ENCODE measurements around the gene HSPA12B. TPM values are rescaled to one million over a fixed set of nuclear protein-coding genes. Genes with fewer than 3 reads are reported as not detected.
A peak's percentile ranks its signal among the peaks of the same experiment; 100 is the strongest.

HSPA12B gene
- total and polyA plus RNA-seq, 2 donors from 2014 or later = 8.7 to 18.9 TPM

DNA sequence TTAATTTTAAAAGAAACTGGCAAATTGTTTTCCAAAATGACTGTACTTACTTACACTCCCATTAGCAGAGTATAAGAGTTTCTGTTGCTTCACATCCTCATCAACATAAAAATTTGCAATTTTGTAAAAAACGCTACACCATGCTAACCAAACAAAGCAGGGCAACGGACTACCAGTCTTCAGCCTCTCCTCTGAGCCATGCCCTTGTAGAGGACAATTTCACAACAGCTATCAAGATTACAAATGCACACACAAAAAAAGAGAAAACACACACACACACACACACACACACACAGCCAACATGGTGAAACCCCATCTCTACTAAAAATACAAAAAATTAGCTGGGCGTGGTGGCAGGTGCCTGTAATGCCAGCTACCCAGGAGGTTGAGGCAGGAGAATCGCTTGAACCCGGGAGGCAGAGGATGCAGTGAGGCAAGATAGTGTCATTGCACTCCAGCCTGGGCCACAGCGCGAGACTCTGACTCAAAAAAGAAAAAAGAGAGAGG, 39.1 kb downstream of the HSPA12B start:
- intact Hi-C loops (cut with DNase I) = no loop called here
- no peak overlapping the region for H3K4me3 ChIP-seq (ENCODE audit: low read length in 3 of 3)
- FAIRE-seq (no peak), DNase-seq (no peak)
- H3K4me1 ChIP-seq (ENCODE audit: control insufficient read depth in 2 of 3, insufficient read depth in 2 of 3, low read depth in 1 of 3, low read length in 3 of 3) = peaks cover 0 to 11% (median 3%) of the 10 kb centered on the region in 3 donors
- H3K9me3 ChIP-seq (ENCODE audit: control insufficient read depth in 2 of 3, insufficient read depth in 1 of 3, low read length in 3 of 3) = no peaks in the 10 kb centered on the region
- TF ChIP-seq, protein P1, sequence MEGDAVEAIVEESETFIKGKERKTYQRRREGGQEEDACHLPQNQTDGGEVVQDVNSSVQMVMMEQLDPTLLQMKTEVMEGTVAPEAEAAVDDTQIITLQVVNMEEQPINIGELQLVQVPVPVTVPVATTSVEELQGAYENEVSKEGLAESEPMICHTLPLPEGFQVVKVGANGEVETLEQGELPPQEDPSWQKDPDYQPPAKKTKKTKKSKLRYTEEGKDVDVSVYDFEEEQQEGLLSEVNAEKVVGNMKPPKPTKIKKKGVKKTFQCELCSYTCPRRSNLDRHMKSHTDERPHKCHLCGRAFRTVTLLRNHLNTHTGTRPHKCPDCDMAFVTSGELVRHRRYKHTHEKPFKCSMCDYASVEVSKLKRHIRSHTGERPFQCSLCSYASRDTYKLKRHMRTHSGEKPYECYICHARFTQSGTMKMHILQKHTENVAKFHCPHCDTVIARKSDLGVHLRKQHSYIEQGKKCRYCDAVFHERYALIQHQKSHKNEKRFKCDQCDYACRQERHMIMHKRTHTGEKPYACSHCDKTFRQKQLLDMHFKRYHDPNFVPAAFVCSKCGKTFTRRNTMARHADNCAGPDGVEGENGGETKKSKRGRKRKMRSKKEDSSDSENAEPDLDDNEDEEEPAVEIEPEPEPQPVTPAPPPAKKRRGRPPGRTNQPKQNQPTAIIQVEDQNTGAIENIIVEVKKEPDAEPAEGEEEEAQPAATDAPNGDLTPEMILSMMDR (IDR thresholded peaks at IDR 0.05; ENCODE audit: borderline replicate concordance, extremely low read depth, insufficient read depth) = no peak
- no peaks in the 10 kb centered on the region for H3K27me3 ChIP-seq (ENCODE audit: control insufficient read depth, insufficient read depth, low read length)
- no peak overlapping the region for H3K27ac ChIP-seq (ENCODE audit: low read depth in 2 of 2, low read length in 2 of 2)
- no peak overlapping the region for H3K9ac ChIP-seq (ENCODE audit: low read length in 3 of 3)
- H3K36me3 ChIP-seq (ENCODE audit: control insufficient read depth in 2 of 3, insufficient read depth in 3 of 3, low read length in 3 of 3) = no peaks in the 10 kb centered on the region

DNA sequence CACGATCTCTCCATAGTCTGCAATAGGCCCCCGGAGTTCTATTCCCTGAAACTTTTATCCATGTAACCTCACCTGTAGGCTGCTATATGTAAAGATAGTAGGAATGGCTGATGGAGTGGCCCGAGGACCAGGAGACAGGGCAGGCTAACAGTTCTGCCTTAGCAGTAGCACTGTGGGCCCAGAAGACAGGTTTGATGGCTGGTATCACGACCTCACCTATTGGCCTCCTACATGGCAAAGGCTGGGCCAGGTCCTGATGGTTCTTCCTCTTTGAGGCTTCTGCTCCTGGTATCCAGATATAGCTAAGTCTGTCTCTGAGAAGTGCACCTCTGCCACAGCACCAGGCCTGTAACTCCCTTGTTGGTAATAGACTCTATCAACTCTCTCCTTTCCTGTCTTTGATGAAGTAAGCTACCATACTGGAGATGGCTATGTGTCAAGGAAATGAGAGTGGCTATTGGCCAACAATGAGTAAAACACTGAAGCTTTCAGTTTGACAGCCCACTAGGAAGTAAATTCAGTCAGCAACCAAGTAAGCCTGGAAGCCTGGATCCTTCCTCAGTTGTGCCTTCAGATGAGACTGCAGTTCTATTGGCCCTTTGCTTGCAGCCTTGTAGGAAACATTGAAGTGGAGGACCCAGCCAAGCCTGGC, 43.1 kb downstream of the HSPA12B start:
- no peak for FAIRE-seq
- H3K4me1 ChIP-seq (ENCODE audit: control insufficient read depth in 2 of 3, insufficient read depth in 2 of 3, low read depth in 1 of 3, low read length in 3 of 3) = peaks cover 0 to 13% (median 5%) of the 10 kb centered on the region in 3 donors
- intact Hi-C loops (cut with DNase I) = no loop called here
- no peak for DNase-seq
- no peak overlapping the region for H3K9ac ChIP-seq (ENCODE audit: low read length in 3 of 3)
- no peak overlapping the region for H3K27ac ChIP-seq (ENCODE audit: low read depth in 2 of 2, low read length in 2 of 2)
- no peaks in the 10 kb centered on the region for H3K27me3 ChIP-seq (ENCODE audit: control insufficient read depth, insufficient read depth, low read length)
- H3K9me3 ChIP-seq (ENCODE audit: control insufficient read depth in 2 of 3, insufficient read depth in 1 of 3, low read length in 3 of 3) = no peaks in the 10 kb centered on the region
- no peak overlapping the region for H3K4me3 ChIP-seq (ENCODE audit: low read length in 3 of 3)
- H3K36me3 ChIP-seq (ENCODE audit: control insufficient read depth in 2 of 3, insufficient read depth in 3 of 3, low read length in 3 of 3) = no peaks in the 10 kb centered on the region
- TF ChIP-seq, protein P1 (IDR thresholded peaks at IDR 0.05; ENCODE audit: borderline replicate concordance, extremely low read depth, insufficient read depth) = no peak

DNA sequence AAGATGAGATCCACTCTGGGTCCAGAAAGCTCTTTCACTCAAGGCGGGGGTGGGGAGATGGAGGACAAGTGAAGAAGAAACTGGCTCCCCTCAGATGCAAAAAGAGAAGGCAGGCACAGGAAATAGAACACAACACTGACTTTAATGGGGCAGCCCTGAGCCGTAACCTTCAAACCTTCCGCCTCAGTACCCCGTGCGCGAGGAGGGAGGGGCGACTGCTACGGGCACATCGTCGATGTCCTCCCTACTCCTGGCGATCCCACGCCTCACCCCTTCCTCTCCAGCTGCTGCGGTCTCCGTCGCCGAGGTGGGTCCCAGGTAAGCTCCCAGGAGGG, 44.9 kb downstream of the HSPA12B start:
- Histone ChIP-seq H3K36me3 (ENCODE audit: control insufficient read depth in 2 of 3, insufficient read depth in 3 of 3, low read length in 3 of 3) (no peaks in the 10 kb centered on the region), H3K4me3 (ENCODE audit: low read length in 3 of 3) (peak overlapping the region; percentile 42 to 69 (median 61)), H3K27ac (ENCODE audit: low read depth in 2 of 2, low read length in 2 of 2) (no peak overlapping the region), H3K27me3 (ENCODE audit: control insufficient read depth, insufficient read depth, low read length) (no peaks in the 10 kb centered on the region), H3K9me3 (ENCODE audit: control insufficient read depth in 2 of 3, insufficient read depth in 1 of 3, low read length in 3 of 3) (no peaks in the 10 kb centered on the region), H3K9ac (ENCODE audit: low read length in 3 of 3) (peak overlapping the region in 2 of 3 donors; percentile 33 to 55), H3K4me1 (ENCODE audit: control insufficient read depth in 2 of 3, insufficient read depth in 2 of 3, low read depth in 1 of 3, low read length in 3 of 3) (peaks cover 0 to 19% (median 10%) of the 10 kb centered on the region in 3 donors)
- FAIRE-seq = no peak
- peak in 1 of 5 donors; percentile 27 for DNase-seq
- TF ChIP-seq, protein P1 (IDR thresholded peaks at IDR 0.05; ENCODE audit: borderline replicate concordance, extremely low read depth, insufficient read depth) = no peak
- intact Hi-C loops (cut with DNase I) = no loop called here

All from kidney (tissue), 14 donors.